OCI-LY1 (cell line): ENCODE results near the gene PCDHA6.
"Not testable (repeated sequence)": the region's sequence is repeated elsewhere in the genome, so short reads cannot be mapped to it uniquely, and the experiment has no call there.

Source experiments
- CTCF ChIP-seq: fragments of 200-600 bp; sonication (generic), shearing (Covaris generic); IDR thresholded peaks from 2 replicates; pipeline ENCODE4 v1.5.1; 2017; ENCODE audit warnings: mild to moderate bottlenecking, antibody characterized with exemption, low read length, moderate library complexity, mixed read lengths
- EZH2 ChIP-seq: fragments of 200-600 bp; sonication (generic), shearing (Covaris generic); IDR thresholded peaks from 2 replicates; pipeline ENCODE4 v1.8.0; 2017; ENCODE audit warnings: borderline replicate concordance, mixed run types, mild to moderate bottlenecking, antibody characterized with exemption, low read length, moderate library complexity, mixed read lengths

DNA sequence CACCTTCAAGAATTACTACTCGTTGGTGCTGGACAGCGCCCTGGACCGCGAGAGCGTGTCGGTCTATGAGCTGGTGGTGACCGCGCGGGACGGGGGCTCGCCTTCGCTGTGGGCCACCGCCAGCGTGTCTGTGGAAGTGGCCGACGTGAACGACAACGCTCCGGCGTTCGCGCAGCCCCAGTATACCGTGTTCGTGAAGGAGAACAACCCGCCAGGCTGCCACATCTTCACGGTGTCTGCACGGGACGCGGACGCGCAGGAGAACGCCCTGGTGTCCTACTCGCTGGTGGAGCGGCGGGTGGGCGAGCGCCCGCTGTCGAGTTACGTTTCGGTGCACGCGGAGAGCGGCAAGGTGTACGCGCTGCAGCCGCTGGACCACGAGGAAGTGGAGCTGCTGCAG lies 4.8 kb upstream of the PCDHA6 start:
- not testable (repeated sequence) for TF ChIP-seq CTCF, EZH2
